Thoracic aorta (tissue), 2 donors: ENCODE results near the gene KLK13. TPM values are rescaled to one million over a fixed set of nuclear protein-coding genes. Genes with fewer than 3 reads are reported as not detected.

Source experiments
- ATAC-seq: fragments of 150-250 bp; one replicate; pipeline ENCODE4 v1.8.0; 2017; ENCODE audit warnings: low read depth; ENCODE audit not compliant: insufficient number of reproducible peaks, low FRiP score
- DNase-seq: peaks from one replicate; pipeline ENCODE4 v3.0.0-alpha.2; 2020; ENCODE audit warnings: low spot score
- H3K27ac ChIP-seq, 2 donors: fragments of 200-600 bp; sonication (generic); 1 replicate in 1 of 2; 2 replicates in 1 of 2; pipeline ENCODE4 v1.5.1; 2016; ENCODE audit warnings: mild to moderate bottlenecking in 2 of 2, moderate library complexity in 2 of 2
- H3K27me3 ChIP-seq: fragments of 200-600 bp; sonication (generic); replicated peaks from 2 replicates; pipeline ENCODE4 v1.6.0; 2016; ENCODE audit warnings: mild to moderate bottlenecking; ENCODE audit not compliant: insufficient read depth
- H3K36me3 ChIP-seq: fragments of 200-600 bp; sonication (generic); one replicate; pipeline ENCODE4 v1.5.1; 2016
- H3K4me1 ChIP-seq, 2 donors: fragments of 200-600 bp; sonication (generic); 1 replicate in 1 of 2; 2 replicates in 1 of 2; pipeline versions ENCODE4 v1.5.1 to v1.6.0; 2016; ENCODE audit warnings: low read depth in 2 of 2, mild to moderate bottlenecking in 1 of 2; ENCODE audit not compliant: control insufficient read depth in 1 of 2
- H3K4me3 ChIP-seq: fragments of 200-600 bp; sonication (generic); 2 replicates; pipeline ENCODE4 v1.5.1; 2016; ENCODE audit warnings: mild to moderate bottlenecking
- H3K9me3 ChIP-seq: fragments of 200-600 bp; sonication (generic); 2 replicates; pipeline ENCODE4 v1.5.1; 2016
- CTCF ChIP-seq: fragments of 200-600 bp; sonication (generic); IDR thresholded peaks from one replicate; pipeline ENCODE4 v1.5.1; 2019; ENCODE audit warnings: antibody characterized with exemption
- total RNA-seq, 2 donors: library from RNA; depleted of rRNA; stranded (reverse); fragments of >200 nt; gene quantifications; one replicate each; pipeline versions ENCODE4 v1.1.0 to v1.2.3, GENCODE V29; 2016

The KLK13 gene
- total RNA-seq, 2 donors from 2014 or later, result not detected

- Histone ChIP-seq H3K4me1 (peaks cover 0 to 4% of the 10 kb centered on the region in 2 donors), H3K36me3 (no peaks in the 10 kb centered on the region), H3K9me3 (no peaks in the 10 kb centered on the region), H3K27me3 (no peaks in the 10 kb centered on the region), H3K27ac (no peak overlapping the region), H3K4me3 (no peak overlapping the region)
- no peak for ATAC-seq
- no peak for DNase-seq
- no peak for TF ChIP-seq CTCF
These were observed 40.9 kb downstream of the KLK13 start for GRCh38 chr19:51023946-51024345.

GRCh38 chr19:51022526-51022925 is 42.4 kb downstream of the KLK13 start:
- Histone ChIP-seq H3K27ac (no peak overlapping the region), H3K4me3 (no peak overlapping the region), H3K9me3 (no peaks in the 10 kb centered on the region), H3K27me3 (no peaks in the 10 kb centered on the region), H3K4me1 (peaks cover 0 to 8% of the 10 kb centered on the region in 2 donors), H3K36me3 (no peaks in the 10 kb centered on the region)
- DNase-seq, result no peak
- no peak for ATAC-seq
- TF ChIP-seq CTCF, result no peak

GRCh38 chr19:51020988-51021651 is 43.8 kb downstream of the KLK13 start:
- peaks cover 5 to 8% of the 10 kb centered on the region in 2 donors for H3K4me1 ChIP-seq
- TF ChIP-seq CTCF, result no peak
- H3K27me3 ChIP-seq, result no peaks in the 10 kb centered on the region
- ATAC-seq, result no peak
- H3K27ac ChIP-seq, result no peak overlapping the region
- H3K9me3 ChIP-seq, result no peaks in the 10 kb centered on the region
- no peak for DNase-seq
- H3K36me3 ChIP-seq, result no peaks in the 10 kb centered on the region
- H3K4me3 ChIP-seq, result no peak overlapping the region

- no peaks in the 10 kb centered on the region for H3K27me3 ChIP-seq
- no peaks in the 10 kb centered on the region for H3K36me3 ChIP-seq
- no peak for DNase-seq
- TF ChIP-seq CTCF, result no peak
- peaks cover 5 to 8% of the 10 kb centered on the region in 2 donors for H3K4me1 ChIP-seq
- H3K9me3 ChIP-seq, result no peaks in the 10 kb centered on the region
- no peak for ATAC-seq
- peak within 1 kb of the TSS; percentile 57 for H3K4me3 ChIP-seq
- H3K27ac ChIP-seq, result no peak within 1 kb of the TSS
These were observed 45.4 kb downstream of the KLK13 start, which contains the start of gene KLK10 for GRCh38 chr19:51019544-51019925. TSS of gene KLK10 (minus strand) at chr19:51019709. CDS start at chr19:51019130, 579 bp downstream.

GRCh38 chr19:51018745-51019543 is 45.9 kb downstream of the KLK13 start:
- Histone ChIP-seq H3K4me1 (peaks cover 5 to 8% of the 10 kb centered on the region in 2 donors), H3K27ac (no peak overlapping the region), H3K27me3 (no peaks in the 10 kb centered on the region), H3K4me3 (peak overlapping the region; percentile 57), H3K9me3 (no peaks in the 10 kb centered on the region), H3K36me3 (no peaks in the 10 kb centered on the region)
- no peak for DNase-seq
- no peak for TF ChIP-seq CTCF
- no peak for ATAC-seq
